MCF 10A (cell line): ENCODE data around the gene MRE11. TPM values are rescaled to one million over a fixed set of nuclear protein-coding genes. Genes with fewer than 3 reads are reported as not detected.
"Not testable (repeated sequence)": the region's sequence is repeated elsewhere in the genome, so short reads cannot be mapped to it uniquely, and the experiment has no call there.

Experiments used
- BruUV-seq: library from RNA; stranded (reverse); fragments of 400-500 nt; replicated peaks from 2 replicates; lab custom pipeline; 2021; lab: Mats Ljungman, UMichigan
- CTCF ChIA-PET: fragments of 300-600 bp; sonication (Branson Sonifier 250); formaldehyde crosslinking; extraction: SDS; loops from one replicate; lab custom pipeline; 2021; ENCODE audit warnings: antibody characterized with exemption, inconsistent platforms; lab: Yijun Ruan, JAX
- POLR2A ChIA-PET: fragments of 300-600, 350-650 bp; sonication (Branson Sonifier 250); formaldehyde crosslinking; extraction: SDS; loops from one replicate; lab custom pipeline; 2020; ENCODE audit warnings: antibody characterized with exemption, inconsistent platforms; lab: Yijun Ruan, JAX
- DNase-seq: peaks from one replicate; pipeline ENCODE4 v3.0.0-alpha.2; 2018; ENCODE audit not compliant: unreplicated experiment
- H3K27ac Mint-ChIP-seq: one replicate; pipeline ENCODE4 v1.8.0; 2022; ENCODE audit warnings: mild to moderate bottlenecking, low read depth, mixed read lengths; ENCODE audit not compliant: unreplicated experiment
- H3K27me3 Mint-ChIP-seq: one replicate; pipeline ENCODE4 v1.8.0; 2022; ENCODE audit warnings: mixed read lengths; ENCODE audit not compliant: insufficient read depth, unreplicated experiment
- H3K36me3 Mint-ChIP-seq: one replicate; pipeline ENCODE4 v1.8.0; 2022; ENCODE audit warnings: mild to moderate bottlenecking, moderate library complexity, mixed read lengths; ENCODE audit not compliant: insufficient read depth, unreplicated experiment
- H3K4me1 Mint-ChIP-seq: one replicate; pipeline ENCODE4 v1.8.0; 2022; ENCODE audit warnings: mixed read lengths; ENCODE audit not compliant: insufficient read depth, unreplicated experiment
- H3K4me3 Mint-ChIP-seq: one replicate; pipeline ENCODE4 v1.8.0; 2022; ENCODE audit warnings: mild to moderate bottlenecking, moderate library complexity, mixed read lengths; ENCODE audit not compliant: unreplicated experiment
- H3K9me3 Mint-ChIP-seq: one replicate; pipeline ENCODE4 v1.8.0; 2022; ENCODE audit warnings: mixed read lengths; ENCODE audit not compliant: unreplicated experiment
- CTCF ChIP-seq: fragments of 200-600 bp; IDR thresholded peaks from one replicate; pipeline ENCODE4 v1.8.0; 2022; ENCODE audit warnings: antibody characterized with exemption, mild to moderate bottlenecking; ENCODE audit not compliant: unreplicated experiment
- intact Hi-C: fragments of 100-400 bp; cut with micrococcal nuclease; formaldehyde crosslinking; loops from 2 replicates; pipeline ENCODE4 v1.14.1; 2022
- microRNA-seq: library from miRNA; unstranded; fragments of <30 nt; microRNA quantifications from one replicate; pipeline ENCODE4 v1.2.0, GENCODE V29; 2022
- total RNA-seq: library from RNA; stranded (reverse); gene quantifications from 2 replicates; pipeline ENCODE4 v1.2.3, GENCODE V29; 2022

Gene MRE11
- total RNA-seq, 1 experiment from 2014 or later: 13.2 TPM

- H3K36me3 Mint-ChIP-seq: no peaks in the 10 kb centered on the region
- H3K4me1 Mint-ChIP-seq: no peaks in the 10 kb centered on the region
- H3K27me3 Mint-ChIP-seq: peaks cover 21% of the 10 kb centered on the region
- POLR2A ChIA-PET: no interaction called here
- no peak overlapping the region for H3K4me3 Mint-ChIP-seq
- intact Hi-C loops: no loop called here
- CTCF ChIA-PET: interaction anchor here (0.8 kb wide), 1 partner anchor 21 kb away, joined by 4 read pairs; no protein-coding TSS in a partner anchor
- no TSS peak for BruUV-seq
- DNase-seq: no peak
- H3K27ac Mint-ChIP-seq: no peak overlapping the region
- peaks cover 8% of the 10 kb centered on the region for H3K9me3 Mint-ChIP-seq
- no peak for TF ChIP-seq CTCF
Measured at GRCh38 chr11:94396282-94396681, 97.4 kb downstream of the MRE11 start.

DNA sequence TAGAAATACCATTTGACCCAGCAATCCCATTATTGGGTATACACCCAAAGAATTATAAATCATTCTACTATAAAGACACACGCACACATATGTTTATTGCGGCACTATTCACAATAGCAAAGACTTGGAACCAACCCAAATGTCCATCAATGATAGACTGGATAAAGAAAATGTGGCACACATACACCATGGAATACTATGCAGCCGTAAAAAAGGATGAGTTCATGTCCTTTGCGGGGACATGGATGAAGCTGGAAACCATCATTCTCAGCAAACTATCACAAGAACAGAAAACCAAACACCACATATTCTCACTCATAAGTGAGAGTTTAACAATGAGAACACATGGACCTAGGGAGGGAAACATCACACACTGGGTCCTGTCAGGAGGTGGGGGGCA is 101.7 kb downstream of the MRE11 start:
- intact Hi-C loops, DNase-seq, H3K4me1 Mint-ChIP-seq, BruUV-seq, H3K9me3 Mint-ChIP-seq, CTCF ChIA-PET, H3K27ac Mint-ChIP-seq, POLR2A ChIA-PET, H3K36me3 Mint-ChIP-seq, H3K27me3 Mint-ChIP-seq, H3K4me3 Mint-ChIP-seq: not testable (repeated sequence)

DNA sequence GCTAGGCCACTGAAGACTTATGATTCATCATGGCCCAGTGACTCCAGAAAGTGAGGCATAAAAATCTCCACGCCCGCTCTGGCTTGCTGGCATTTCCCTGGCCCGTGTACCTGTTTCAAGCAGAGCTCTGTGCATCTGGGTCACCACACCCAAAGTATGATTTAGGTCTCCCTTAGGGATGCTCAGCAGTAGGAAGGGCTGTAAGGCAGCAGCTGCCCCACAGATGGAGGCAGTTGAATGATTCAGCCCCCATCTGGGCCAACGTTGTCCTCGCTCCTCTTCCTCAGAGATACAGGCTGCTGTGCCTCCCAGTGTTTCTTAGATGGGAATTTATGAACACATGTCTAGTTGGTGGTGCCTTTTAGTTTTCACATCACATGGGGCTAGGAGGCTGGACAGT is 114.0 kb downstream of the MRE11 start:
- Mint-ChIP-seq H3K4me1 (no peaks in the 10 kb centered on the region), H3K9me3 (no peaks in the 10 kb centered on the region), H3K27ac (no peak overlapping the region), H3K4me3 (no peak overlapping the region), H3K27me3 (no peaks in the 10 kb centered on the region), H3K36me3 (no peaks in the 10 kb centered on the region)
- intact Hi-C loops: no loop called here
- ChIA-PET CTCF (no interaction called here), POLR2A (no interaction called here)
- no peak for DNase-seq
- no TSS peak for BruUV-seq
- no peak for TF ChIP-seq CTCF

DNA sequence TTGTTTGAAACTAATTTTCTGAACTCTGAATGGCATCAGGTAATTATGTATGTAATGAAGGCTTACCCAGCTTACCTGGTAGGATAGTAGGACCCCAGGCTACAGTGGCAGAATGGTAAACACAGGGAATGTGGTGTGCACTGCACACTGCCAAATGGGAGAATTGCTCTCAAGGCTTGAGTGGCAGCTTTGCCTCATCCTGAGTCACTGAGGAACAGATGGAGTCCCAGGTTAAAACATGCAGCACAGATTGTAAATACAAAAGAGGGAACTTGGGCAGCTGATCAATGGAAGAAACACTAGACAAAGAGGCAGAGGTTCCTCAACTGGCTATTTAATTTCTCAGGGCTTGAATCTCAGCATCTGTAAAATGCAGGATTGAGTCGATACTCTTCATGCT is 116.8 kb downstream of the MRE11 start:
- Mint-ChIP-seq H3K27ac (no peak overlapping the region), H3K36me3 (no peaks in the 10 kb centered on the region), H3K27me3 (peaks cover 18% of the 10 kb centered on the region), H3K4me1 (no peaks in the 10 kb centered on the region), H3K9me3 (no peaks in the 10 kb centered on the region), H3K4me3 (no peak overlapping the region)
- intact Hi-C loops: no loop called here
- ChIA-PET CTCF (no interaction called here), POLR2A (no interaction called here)
- no peak for TF ChIP-seq CTCF
- no TSS peak for BruUV-seq
- DNase-seq: no peak

DNA sequence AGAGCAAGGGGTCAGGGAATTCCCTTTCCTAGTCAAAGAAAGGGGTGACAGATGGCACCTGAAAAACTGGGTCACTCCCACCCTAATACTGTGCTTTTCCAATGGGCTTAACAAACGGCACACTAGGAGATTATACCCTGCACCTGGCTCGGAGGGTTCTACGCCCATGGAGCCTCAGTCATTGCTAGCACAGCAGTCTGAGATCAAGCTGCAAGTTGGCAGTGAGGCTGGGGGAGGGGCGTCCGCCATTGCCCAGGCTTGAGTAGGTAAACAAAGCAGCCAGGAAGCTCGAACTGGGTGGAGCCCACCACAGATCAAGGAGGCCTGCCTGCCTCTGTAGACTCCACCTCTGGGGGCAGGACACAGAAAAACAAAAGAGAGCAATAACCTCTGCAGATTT is 123.1 kb downstream of the MRE11 start:
- CTCF ChIA-PET: interaction anchor here (0.6 kb wide), 1 partner anchor 108 kb away, joined by 3 read pairs; no protein-coding TSS in a partner anchor
- H3K4me3 Mint-ChIP-seq, BruUV-seq, H3K9me3 Mint-ChIP-seq, POLR2A ChIA-PET, DNase-seq, H3K36me3 Mint-ChIP-seq, intact Hi-C loops, H3K4me1 Mint-ChIP-seq, H3K27ac Mint-ChIP-seq: not testable (repeated sequence)
- peaks cover 52% of the 10 kb centered on the region for H3K27me3 Mint-ChIP-seq

Small RNA genes lying within 50 kb of the gene (microRNA-seq; reads per million reads assigned to microRNA genes)
- 26.7 reads per million, percentile 62 among the genes with 10 or more reads in this experiment for gene MIR548L

Other genes with a start within 250 kb of the MRE11 start
- not detected in 2 replicates for gene IZUMO1R, start 189.3 kb downstream of the MRE11 start, total RNA-seq
- not detected in 2 replicates for gene GPR83, start 92.4 kb downstream of the MRE11 start, total RNA-seq
- gene ANKRD49, start 140 bp upstream of the MRE11 start, total RNA-seq: 9.7 and 13.0 TPM in 2 replicates
- gene C11orf97, start 18.6 kb upstream of the MRE11 start, total RNA-seq: not detected in 2 replicates
- 0.23 and 0.32 TPM in 2 replicates for gene FUT4, start 50.1 kb upstream of the MRE11 start, total RNA-seq
- gene PIWIL4, start 73.5 kb upstream of the MRE11 start, total RNA-seq: not detected in 2 replicates